Cortex of kidney (tissue), 1 donor: ENCODE results near the gene DOCK9.

Source experiments
- DNase-seq: peaks from one replicate; lab custom pipeline; 2025; lab: John Stamatoyannopoulos, UW

The DOCK9 gene

GRCh38 chr13:98853771-98854221, 124.1 kb downstream of the DOCK9 start:
- DNase-seq, result no peak

- no peak for DNase-seq
These were observed 126.6 kb downstream of the DOCK9 start for GRCh38 chr13:98851276-98851675.

- no peak for DNase-seq
These were observed 129.1 kb downstream of the DOCK9 start for GRCh38 chr13:98848746-98849145.

- DNase-seq, result no peak
These were observed 130.1 kb downstream of the DOCK9 start for GRCh38 chr13:98847780-98848179.

GRCh38 chr13:98846986-98847385, 130.9 kb downstream of the DOCK9 start:
- DNase-seq, result no peak

GRCh38 chr13:98846521-98846920, 131.3 kb downstream of the DOCK9 start:
- no peak for DNase-seq

- DNase-seq, result no peak
These were observed 132.1 kb downstream of the DOCK9 start for GRCh38 chr13:98845742-98846141.

- DNase-seq, result no peak
These were observed 133.8 kb downstream of the DOCK9 start for GRCh38 chr13:98844021-98844420.

GRCh38 chr13:98843482-98843877, 134.4 kb downstream of the DOCK9 start:
- no peak for DNase-seq

- DNase-seq, result no peak
These were observed 134.9 kb downstream of the DOCK9 start for GRCh38 chr13:98842858-98843481.

- DNase-seq, result no peak
These were observed 135.8 kb downstream of the DOCK9 start for GRCh38 chr13:98842070-98842469.

- no peak for DNase-seq
These were observed 137.8 kb downstream of the DOCK9 start for GRCh38 chr13:98839856-98840769.

GRCh38 chr13:98838776-98839175, 139.1 kb downstream of the DOCK9 start:
- DNase-seq, result no peak

- DNase-seq, result no peak
These were observed 140.0 kb downstream of the DOCK9 start for GRCh38 chr13:98837896-98838295.

GRCh38 chr13:98835156-98835555, 142.7 kb downstream of the DOCK9 start:
- DNase-seq, result no peak

GRCh38 chr13:98834254-98834960, 143.5 kb downstream of the DOCK9 start:
- no peak for DNase-seq

- DNase-seq, result no peak
These were observed 146.6 kb downstream of the DOCK9 start for GRCh38 chr13:98831236-98831635.

- no peak for DNase-seq
These were observed 148.3 kb downstream of the DOCK9 start for GRCh38 chr13:98829541-98829940.

- DNase-seq, result no peak
These were observed 149.2 kb downstream of the DOCK9 start for GRCh38 chr13:98828614-98829013.

- no peak for DNase-seq
These were observed 150.4 kb downstream of the DOCK9 start for GRCh38 chr13:98827449-98827848.

GRCh38 chr13:98826146-98826545, 151.7 kb downstream of the DOCK9 start:
- DNase-seq, result no peak

GRCh38 chr13:98825659-98826058, 152.2 kb downstream of the DOCK9 start:
- DNase-seq, result no peak
